ENCODE data around the gene UBE2M. TPM values are rescaled to one million over a fixed set of nuclear protein-coding genes. Genes with fewer than 3 reads are reported as not detected.
A peak's percentile ranks its signal among the peaks of the same experiment; 100 is the strongest.

The UBE2M gene
- total RNA-seq, 1 experiment from 2014 or later = 243 TPM

DNA sequence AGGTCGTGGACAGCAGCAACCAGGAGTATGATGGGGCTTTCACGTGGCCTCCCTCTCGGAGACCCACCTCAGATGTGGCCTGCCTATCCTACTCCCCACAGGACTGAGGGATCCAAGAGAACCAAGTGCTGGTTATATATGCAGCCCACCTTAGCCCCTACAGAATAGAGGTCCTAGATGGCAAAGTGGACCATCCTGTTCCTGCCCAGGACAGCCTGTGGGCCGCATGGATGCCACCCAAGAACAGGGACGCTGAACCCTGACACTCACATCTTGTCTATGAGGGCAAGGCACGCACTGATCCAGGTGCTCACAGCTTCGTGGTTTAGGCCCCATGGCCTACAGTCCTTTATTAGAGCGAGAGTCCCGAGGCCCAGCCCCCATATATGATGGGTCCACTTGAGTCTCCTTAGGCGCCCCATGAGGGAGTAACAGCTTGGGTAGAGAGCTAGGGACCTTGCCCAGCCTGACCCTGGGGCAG is 45.2 kb downstream of the UBE2M start:
- POLR2A ChIA-PET (ENCODE audit: unreplicated experiment) = no interaction called here
- DNase-seq (no peak), ATAC-seq (no peak)
- Histone ChIP-seq H3F3A (ENCODE audit: low read length, unreplicated experiment) (no peaks in the 10 kb centered on the region), H2AFZ (ENCODE audit: low read length) (no peak overlapping the region), H3K4me1 (ENCODE audit: insufficient read depth, low read length) (peaks cover 8% of the 10 kb centered on the region), H3K9me2 (replicated peaks; ENCODE audit: low read length) (no peaks in the 10 kb centered on the region), H3K4me2 (ENCODE audit: low read length) (no peak overlapping the region), H3K27me3 (ENCODE audit: low read length) (no peaks in the 10 kb centered on the region), H3K9me3 (ENCODE audit: low read length) (no peaks in the 10 kb centered on the region), H3K79me2 (ENCODE audit: low read length) (peaks cover 33% of the 10 kb centered on the region), H3K9ac (ENCODE audit: low read length) (0 out of 2 replicates have a peak overlapping the region, but pooled peaks have one; percentile 14), H3K4me3 (ENCODE audit: low read length) (no peak overlapping the region), H3K36me3 (ENCODE audit: low read depth, low read length) (peaks cover 17% of the 10 kb centered on the region), H4K20me1 (ENCODE audit: low read length) (no peaks in the 10 kb centered on the region), H3K27ac (ENCODE audit: low read length) (no peak overlapping the region)
- BruUV-seq (replicated peaks) = no TSS peak
- TF ChIP-seq EZH2phosphoT487 (IDR thresholded peaks at IDR 0.05; ENCODE audit: borderline replicate concordance, low read length) (no peak), EZH2 (IDR thresholded peaks at IDR 0.05; ENCODE audit: low read length, unreplicated experiment) (no peak)
- TF ChIP-seq, protein P1, sequence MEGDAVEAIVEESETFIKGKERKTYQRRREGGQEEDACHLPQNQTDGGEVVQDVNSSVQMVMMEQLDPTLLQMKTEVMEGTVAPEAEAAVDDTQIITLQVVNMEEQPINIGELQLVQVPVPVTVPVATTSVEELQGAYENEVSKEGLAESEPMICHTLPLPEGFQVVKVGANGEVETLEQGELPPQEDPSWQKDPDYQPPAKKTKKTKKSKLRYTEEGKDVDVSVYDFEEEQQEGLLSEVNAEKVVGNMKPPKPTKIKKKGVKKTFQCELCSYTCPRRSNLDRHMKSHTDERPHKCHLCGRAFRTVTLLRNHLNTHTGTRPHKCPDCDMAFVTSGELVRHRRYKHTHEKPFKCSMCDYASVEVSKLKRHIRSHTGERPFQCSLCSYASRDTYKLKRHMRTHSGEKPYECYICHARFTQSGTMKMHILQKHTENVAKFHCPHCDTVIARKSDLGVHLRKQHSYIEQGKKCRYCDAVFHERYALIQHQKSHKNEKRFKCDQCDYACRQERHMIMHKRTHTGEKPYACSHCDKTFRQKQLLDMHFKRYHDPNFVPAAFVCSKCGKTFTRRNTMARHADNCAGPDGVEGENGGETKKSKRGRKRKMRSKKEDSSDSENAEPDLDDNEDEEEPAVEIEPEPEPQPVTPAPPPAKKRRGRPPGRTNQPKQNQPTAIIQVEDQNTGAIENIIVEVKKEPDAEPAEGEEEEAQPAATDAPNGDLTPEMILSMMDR (conservative IDR thresholded peaks at IDR 0.05; ENCODE audit: low read depth, low read length) = no peak
- intact Hi-C loops (cut with micrococcal nuclease) = no loop called here
- CTCF ChIA-PET = interaction anchor here (0.6 kb wide), 1 partner anchor 46 kb away, joined by 4 read pairs; no protein-coding TSS in a partner anchor

GRCh38 chr19:58511353-58512208 is 46.8 kb downstream of the UBE2M start, which contains the start of gene SLC27A5:
Gene SLC27A5, minus strand, starts transcription at chr19:58511992. Its CDS starts 37 bp downstream, at chr19:58511955.
- Histone ChIP-seq H3K79me2 (ENCODE audit: low read length) (peaks cover 16% of the 10 kb centered on the region), H3K9me2 (replicated peaks; ENCODE audit: low read length) (no peaks in the 10 kb centered on the region), H3K36me3 (ENCODE audit: low read depth, low read length) (peaks cover 10% of the 10 kb centered on the region; the same call in 1 of the 2 replicates), H2AFZ (ENCODE audit: low read length) (no peak within 1 kb of the TSS), H3K27ac (ENCODE audit: low read length) (no peak within 1 kb of the TSS), H3K9me3 (ENCODE audit: low read length) (no peaks in the 10 kb centered on the region), H3K27me3 (ENCODE audit: low read length) (no peaks in the 10 kb centered on the region), H3K4me3 (ENCODE audit: low read length) (no peak within 1 kb of the TSS), H3K4me2 (ENCODE audit: low read length) (no peak within 1 kb of the TSS), H3K4me1 (ENCODE audit: insufficient read depth, low read length) (peaks cover 4% of the 10 kb centered on the region; the same call in 1 of the 2 replicates), H4K20me1 (ENCODE audit: low read length) (no peaks in the 10 kb centered on the region), H3F3A (ENCODE audit: low read length, unreplicated experiment) (no peaks in the 10 kb centered on the region), H3K9ac (ENCODE audit: low read length) (no peak within 1 kb of the TSS)
- intact Hi-C loops (cut with micrococcal nuclease) = no loop called here
- ChIA-PET POLR2A (ENCODE audit: unreplicated experiment) (no interaction called here), CTCF (no interaction called here)
- ATAC-seq (0 out of 2 replicates have a peak, but pooled peaks have one; percentile 9), DNase-seq (no peak)
- BruUV-seq (replicated peaks) = no TSS peak
- no peak for TF ChIP-seq EZH2phosphoT487 (IDR thresholded peaks at IDR 0.05; ENCODE audit: borderline replicate concordance, low read length)
- TF ChIP-seq, protein P1 (conservative IDR thresholded peaks at IDR 0.05; ENCODE audit: low read depth, low read length) = no peak
- TF ChIP-seq EZH2 (IDR thresholded peaks at IDR 0.05; ENCODE audit: low read length, unreplicated experiment) = no peak
